GM12801 (cell line): ENCODE results near the gene GPR62.

Experiments used
- CTCF ChIP-seq: IDR thresholded peaks from one replicate; pipeline ENCODE4 v1.5.1; 2011; ENCODE audit warnings: control low read depth; ENCODE audit not compliant: insufficient read length; ENCODE audit errors: extremely low read depth

Gene GPR62

GRCh38 chr3:51946796-51947195, 8.4 kb upstream of the GPR62 start:
- TF ChIP-seq CTCF, result no peak

GRCh38 chr3:51947215-51947900, 7.8 kb upstream of the GPR62 start:
- TF ChIP-seq CTCF, result no peak

DNA sequence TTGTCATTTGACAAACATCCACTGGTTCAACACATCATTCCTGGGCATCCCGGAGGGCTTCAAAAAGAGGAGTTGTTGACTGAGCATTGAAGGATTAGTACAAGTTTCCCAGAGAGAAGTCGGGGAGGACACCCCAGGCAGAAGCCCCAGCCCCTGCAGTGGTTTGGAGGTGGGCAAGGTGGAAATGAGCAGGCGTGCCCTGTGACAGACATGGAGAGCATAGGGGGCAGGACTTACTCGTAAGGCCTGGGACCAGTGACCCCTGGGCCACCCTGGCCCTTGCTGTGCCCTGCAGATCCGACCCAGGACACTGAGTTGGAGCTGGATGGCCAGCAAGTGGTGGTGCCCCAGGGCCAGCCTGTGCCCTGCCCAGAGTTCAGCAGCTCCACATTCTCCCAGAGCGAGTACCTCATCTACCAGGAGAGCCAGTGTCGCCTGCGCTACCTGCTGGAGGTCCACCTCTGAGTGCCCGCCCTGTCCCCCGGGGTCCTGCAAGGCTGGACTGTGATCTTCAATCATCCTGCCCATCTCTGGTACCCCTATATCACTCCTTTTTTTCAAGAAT, 7.1 kb upstream of the GPR62 start:
- no peak for TF ChIP-seq CTCF

DNA sequence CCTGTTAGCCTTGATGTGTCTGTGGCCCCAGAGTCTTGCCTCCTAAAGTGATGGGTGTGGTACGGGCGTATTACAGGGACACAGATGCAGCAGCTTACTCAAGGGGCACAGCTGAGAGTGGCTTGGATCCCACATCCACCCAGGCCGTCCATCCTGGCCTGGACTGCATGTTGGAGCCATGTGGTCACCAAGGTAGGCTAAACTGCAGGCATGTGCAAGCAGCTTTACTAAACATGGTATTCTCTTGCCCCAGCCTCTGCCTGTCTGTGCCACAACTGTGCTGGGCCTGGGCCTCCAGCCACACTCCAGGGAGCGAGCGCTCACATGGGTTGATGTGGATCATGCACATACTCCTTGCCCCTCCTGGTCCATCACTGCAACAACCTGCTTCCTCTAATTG, 6.1 kb upstream of the GPR62 start:
- TF ChIP-seq CTCF, result no peak

DNA sequence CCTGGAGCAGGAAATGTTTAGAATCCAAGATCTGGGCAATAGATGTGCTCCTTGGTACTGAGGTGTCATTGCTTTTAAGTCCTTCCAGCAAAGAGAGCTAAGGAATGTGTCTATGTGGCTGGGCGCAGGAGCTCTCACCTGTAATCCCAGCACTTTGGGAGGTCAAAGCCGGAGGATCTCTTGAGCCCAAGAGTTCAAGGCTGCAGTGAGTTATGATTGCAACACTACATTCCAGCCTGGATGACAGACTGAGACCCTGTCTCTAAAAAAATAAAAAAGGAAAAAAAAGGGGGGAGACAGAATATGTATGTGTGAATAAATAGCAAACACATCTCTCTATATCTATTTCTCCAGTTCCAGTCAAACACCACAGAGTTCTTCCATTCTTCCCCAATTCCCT, 4.3 kb upstream of the GPR62 start:
- no peak for TF ChIP-seq CTCF

DNA sequence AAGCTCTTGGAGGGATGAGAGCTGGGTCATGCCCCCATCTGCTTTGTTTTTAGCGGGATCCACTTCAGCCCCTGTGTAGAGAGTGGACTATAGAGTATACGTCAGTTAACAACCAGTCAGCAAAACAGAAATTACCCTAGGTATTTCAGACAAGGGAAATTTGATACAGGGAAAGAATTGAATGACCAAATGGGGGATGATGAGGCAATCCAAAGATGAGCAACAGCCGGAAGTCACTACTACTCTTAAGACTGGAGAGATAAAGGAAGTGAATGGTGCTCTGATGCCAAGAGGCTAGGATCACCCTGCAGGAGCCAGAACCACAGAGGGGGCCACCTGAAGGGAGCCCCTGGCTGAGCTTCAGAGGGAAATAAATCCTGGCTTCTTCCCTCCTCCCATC, 1.7 kb upstream of the GPR62 start:
- no peak for TF ChIP-seq CTCF

- TF ChIP-seq CTCF, result no peak
Observed at GRCh38 chr3:51954105-51954504, 1.1 kb upstream of the GPR62 start.
